Uterus (tissue), 2 donors: ENCODE measurements around the gene FAM180A.

Experiments used
- CTCF ChIP-seq, 4 experiments: fragments of 200-600 bp in 2 of 4; fragments of 450-650 bp in 2 of 4; sonication (generic) in 2 of 4; IDR thresholded peaks; one replicate each; pipeline ENCODE4 v1.5.1; 2016 to 2019; ENCODE audit warnings: antibody characterized with exemption in 4 of 4, mild to moderate bottlenecking in 2 of 4, moderate library complexity in 1 of 4
- POLR2A ChIP-seq, 2 donors: fragments of 450-650 bp; IDR thresholded peaks; one replicate each; pipeline ENCODE4 v1.6.1; 2016; ENCODE audit warnings: antibody characterized with exemption in 2 of 2, mild to moderate bottlenecking in 1 of 2, moderate library complexity in 1 of 2

GRCh38 chr7:135773464-135773863 is 24.9 kb upstream of the FAM180A start:
- TF ChIP-seq CTCF (IDR thresholded peaks at IDR 0.05) (no peak), POLR2A (IDR thresholded peaks at IDR 0.05) (no peak)
